ENCODE results near the gene IL24. TPM values are rescaled to one million over a fixed set of nuclear protein-coding genes. Genes with fewer than 3 reads are reported as not detected.

The IL24 gene
- total RNA-seq, 2 donors from 2014 or later, result not detected

- H3K9me3 ChIP-seq, result no peaks in the 10 kb centered on the region
- H3K36me3 ChIP-seq, result no peaks in the 10 kb centered on the region
- no peaks in the 10 kb centered on the region for H3K27me3 ChIP-seq (replicated peaks; ENCODE audit: insufficient read depth)
- no peak for TF ChIP-seq CTCF (IDR thresholded peaks at IDR 0.05)
- no peak overlapping the region for H3K27ac ChIP-seq
- no peak for DNase-seq (ENCODE audit: low spot score)
- no peak for ATAC-seq (ENCODE audit: insufficient number of reproducible peaks, low FRiP score, low read depth)
- no peaks in the 10 kb centered on the region for H3K4me1 ChIP-seq (ENCODE audit: control insufficient read depth in 1 of 2, low read depth in 2 of 2)
- H3K4me3 ChIP-seq, result no peak overlapping the region
Observed at GRCh38 chr1:206953126-206953525, 55.9 kb downstream of the IL24 start.

DNA sequence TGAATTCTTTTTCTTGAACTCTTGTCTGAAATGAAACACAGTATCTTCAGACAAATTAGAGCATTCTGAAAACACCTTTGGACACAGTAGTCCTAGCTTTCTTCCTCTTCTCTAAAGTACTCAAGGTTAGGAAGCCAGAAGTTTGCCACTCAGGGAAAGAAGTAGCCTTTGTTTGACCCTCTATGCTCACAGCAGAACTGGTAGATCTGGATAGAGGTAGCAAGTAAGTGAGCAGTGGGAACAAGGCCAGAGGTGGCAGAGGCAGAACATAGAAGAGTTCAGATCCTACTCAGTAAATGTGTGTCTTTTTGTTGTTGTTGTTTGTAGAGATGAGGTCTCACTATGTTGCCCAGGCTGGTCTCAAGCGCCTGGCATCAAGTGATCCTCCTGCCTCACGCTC, 56.4 kb downstream of the IL24 start:
- H3K9me3 ChIP-seq, result no peaks in the 10 kb centered on the region
- no peak for TF ChIP-seq CTCF (IDR thresholded peaks at IDR 0.05)
- H3K36me3 ChIP-seq, result no peaks in the 10 kb centered on the region
- no peaks in the 10 kb centered on the region for H3K27me3 ChIP-seq (replicated peaks; ENCODE audit: insufficient read depth)
- H3K27ac ChIP-seq, result no peak overlapping the region
- DNase-seq (ENCODE audit: low spot score) (no peak), ATAC-seq (ENCODE audit: insufficient number of reproducible peaks, low FRiP score, low read depth) (no peak)
- no peaks in the 10 kb centered on the region for H3K4me1 ChIP-seq (ENCODE audit: control insufficient read depth in 1 of 2, low read depth in 2 of 2)
- H3K4me3 ChIP-seq, result no peak overlapping the region

Other genes starting within 250 kb of the IL24 start
- gene MAPKAPK2, start 212.5 kb upstream of the IL24 start, total RNA-seq, result 10 to 100 TPM; 80.7 to 89.2 TPM
- not detected for gene IL19, start 126.7 kb upstream of the IL24 start, total RNA-seq
- 10 to 100 TPM; 19.8 to 40.9 TPM for gene IL10, start 124.9 kb upstream of the IL24 start, total RNA-seq
- not detected for gene IL20, start 31.8 kb upstream of the IL24 start, total RNA-seq
- gene FCMR, start 24.5 kb downstream of the IL24 start, total RNA-seq, result 1 to 10 TPM in 1 of 2 donors, not detected in 1; 5.4 TPM
- gene PIGR, start 49.0 kb downstream of the IL24 start, total RNA-seq, result 1 to 10 TPM in 1 of 2 donors, not detected in 1; 7.7 TPM
- not detected for gene FCAMR, start 73.0 kb downstream of the IL24 start, total RNA-seq
- gene C1orf116, start 135.3 kb downstream of the IL24 start, total RNA-seq, result 1 to 10 TPM in 1 of 2 donors, under 1 TPM in 1; 0.14 to 1.3 TPM
- gene YOD1, start 153.8 kb downstream of the IL24 start, total RNA-seq, result 1 to 10 TPM; 3.8 to 8.4 TPM
- 1 to 10 TPM; 6.4 to 8.5 TPM for gene PFKFB2, start 155.8 kb downstream of the IL24 start, total RNA-seq
- gene C4BPB, start 191.4 kb downstream of the IL24 start, total RNA-seq, result 1 to 10 TPM in 1 of 2 donors, under 1 TPM in 1; 0.54 to 3.7 TPM
- under 1 TPM in 1 of 2 donors, not detected in 1; 0.71 TPM for gene C4BPA, start 206.8 kb downstream of the IL24 start, total RNA-seq